ENCODE results near the gene HOXB13. TPM values are rescaled to one million over a fixed set of nuclear protein-coding genes. Genes with fewer than 3 reads are reported as not detected.

Gene HOXB13
- total RNA-seq (under 1 TPM in 1 of 5 donors, not detected in 4; 0.29 TPM), polyA plus RNA-seq (under 1 TPM in 1 of 3 donors, not detected in 2; 0.15 TPM)
- long read RNA-seq, donor 1, result 0 reads
- long read RNA-seq, donor 2, result 0 reads
- long read RNA-seq, donor 3, result 0 reads
- long read RNA-seq, donor 4, result 0 reads
- long read RNA-seq, donor 5, result 0 reads
- long read RNA-seq, donor 6, result 0 reads
- long read RNA-seq, donor 7, result 0 reads
- long read RNA-seq, donor 8, result 0 reads
- long read RNA-seq, donor 9, result 0 reads
- long read RNA-seq, donor 10, result 0 reads

GRCh38 chr17:48728232-48729231, at the start of gene HOXB13:
TSS of gene HOXB13 (minus strand) at chr17:48728750. CDS start at chr17:48728593, 157 bp downstream.
- Histone ChIP-seq H3K36me3 (no peaks in the 10 kb centered on the region), H3K27me3 (peaks cover 37 to 100% (median 97%) of the 10 kb centered on the region in 3 donors), H3K9me3 (no peaks in the 10 kb centered on the region), H3K27ac (no peak within 1 kb of the TSS), H3K4me3 (peak within 1 kb of the TSS in 3 of 4 donors; percentile 1 to 41 (median 35)), H3K4me1 (peaks cover 23 to 46% (median 36%) of the 10 kb centered on the region in 4 donors)
- intact Hi-C loops (cut with DNase I; ENCODE audit: low total_unique reads), result loop anchor here (10.0 kb wide), 2 partner anchors 66 to 156 kb away; no protein-coding TSS in a partner anchor
- DNase-seq, result peak; percentile 37 to 71
- 4 to 7% (median 5%) methylated on average over 41 to 55 of the region's 55 CpGs for WGBS, 5 donors
- TF ChIP-seq POLR2A (IDR thresholded peaks at IDR 0.05), result no peak
- no peak for TF ChIP-seq EP300 (IDR thresholded peaks at IDR 0.05)
- TF ChIP-seq CTCF (IDR thresholded peaks at IDR 0.05), result no peak
- TF ChIP-seq POLR2AphosphoS5 (IDR thresholded peaks at IDR 0.05), result no peak

- no peaks in the 10 kb centered on the region for H3K4me1 ChIP-seq
- peaks cover 0 to 62% (median 5%) of the 10 kb centered on the region in 3 donors for H3K27me3 ChIP-seq
- DNase-seq, result no peak
- no peak for TF ChIP-seq EP300 (IDR thresholded peaks at IDR 0.05)
- no peak for TF ChIP-seq POLR2A (IDR thresholded peaks at IDR 0.05)
- TF ChIP-seq POLR2AphosphoS5 (IDR thresholded peaks at IDR 0.05), result no peak
- TF ChIP-seq CTCF (IDR thresholded peaks at IDR 0.05), result no peak
- intact Hi-C loops (cut with DNase I; ENCODE audit: low total_unique reads), result no loop called here
- no peak overlapping the region for H3K27ac ChIP-seq
- no peaks in the 10 kb centered on the region for H3K9me3 ChIP-seq
- H3K36me3 ChIP-seq, result no peaks in the 10 kb centered on the region
- no peak overlapping the region for H3K4me3 ChIP-seq
Measured at GRCh38 chr17:48776602-48777001, 48.1 kb upstream of the HOXB13 start.

GRCh38 chr17:48773245-48773644, 44.7 kb upstream of the HOXB13 start:
- Histone ChIP-seq H3K9me3 (no peaks in the 10 kb centered on the region), H3K27ac (no peak overlapping the region), H3K27me3 (peaks cover 0 to 64% (median 5%) of the 10 kb centered on the region in 3 donors), H3K4me1 (no peaks in the 10 kb centered on the region), H3K36me3 (no peaks in the 10 kb centered on the region), H3K4me3 (no peak overlapping the region)
- intact Hi-C loops (cut with DNase I; ENCODE audit: low total_unique reads), result no loop called here
- TF ChIP-seq POLR2A (IDR thresholded peaks at IDR 0.05) (no peak), EP300 (IDR thresholded peaks at IDR 0.05) (no peak), POLR2AphosphoS5 (IDR thresholded peaks at IDR 0.05) (no peak), CTCF (IDR thresholded peaks at IDR 0.05) (no peak)
- no peak for DNase-seq
- 75 to 87% (median 82%) methylated on average over 3 of the region's 3 CpGs for WGBS, 5 donors

- TF ChIP-seq CTCF (IDR thresholded peaks at IDR 0.05) (no peak), EP300 (IDR thresholded peaks at IDR 0.05) (no peak), POLR2A (IDR thresholded peaks at IDR 0.05) (no peak), POLR2AphosphoS5 (IDR thresholded peaks at IDR 0.05) (no peak)
- H3K27me3 ChIP-seq, result peaks cover 0 to 59% (median 5%) of the 10 kb centered on the region in 3 donors
- DNase-seq, result no peak
- H3K4me1 ChIP-seq, result no peaks in the 10 kb centered on the region
- no peak overlapping the region for H3K27ac ChIP-seq
- no peak overlapping the region for H3K4me3 ChIP-seq
- H3K9me3 ChIP-seq, result no peaks in the 10 kb centered on the region
- no peaks in the 10 kb centered on the region for H3K36me3 ChIP-seq
- intact Hi-C loops (cut with DNase I; ENCODE audit: low total_unique reads), result no loop called here
- WGBS, 5 donors, result 50 to 62% (median 60%) methylated on average over 3 of the region's 3 CpGs
Measured at GRCh38 chr17:48770954-48771353, 42.4 kb upstream of the HOXB13 start.

Data from stomach (tissue), 19 donors.